ENCODE measurements around the gene GJC3. TPM values are rescaled to one million over a fixed set of nuclear protein-coding genes. Genes with fewer than 3 reads are reported as not detected.
"Not testable (repeated sequence)": the region's sequence is repeated elsewhere in the genome, so short reads cannot be mapped to it uniquely, and the experiment has no call there.

GJC3 gene
- total and polyA plus RNA-seq, 3 donors from 2014 or later: 0.43 to 0.79 (median 0.71) TPM

DNA sequence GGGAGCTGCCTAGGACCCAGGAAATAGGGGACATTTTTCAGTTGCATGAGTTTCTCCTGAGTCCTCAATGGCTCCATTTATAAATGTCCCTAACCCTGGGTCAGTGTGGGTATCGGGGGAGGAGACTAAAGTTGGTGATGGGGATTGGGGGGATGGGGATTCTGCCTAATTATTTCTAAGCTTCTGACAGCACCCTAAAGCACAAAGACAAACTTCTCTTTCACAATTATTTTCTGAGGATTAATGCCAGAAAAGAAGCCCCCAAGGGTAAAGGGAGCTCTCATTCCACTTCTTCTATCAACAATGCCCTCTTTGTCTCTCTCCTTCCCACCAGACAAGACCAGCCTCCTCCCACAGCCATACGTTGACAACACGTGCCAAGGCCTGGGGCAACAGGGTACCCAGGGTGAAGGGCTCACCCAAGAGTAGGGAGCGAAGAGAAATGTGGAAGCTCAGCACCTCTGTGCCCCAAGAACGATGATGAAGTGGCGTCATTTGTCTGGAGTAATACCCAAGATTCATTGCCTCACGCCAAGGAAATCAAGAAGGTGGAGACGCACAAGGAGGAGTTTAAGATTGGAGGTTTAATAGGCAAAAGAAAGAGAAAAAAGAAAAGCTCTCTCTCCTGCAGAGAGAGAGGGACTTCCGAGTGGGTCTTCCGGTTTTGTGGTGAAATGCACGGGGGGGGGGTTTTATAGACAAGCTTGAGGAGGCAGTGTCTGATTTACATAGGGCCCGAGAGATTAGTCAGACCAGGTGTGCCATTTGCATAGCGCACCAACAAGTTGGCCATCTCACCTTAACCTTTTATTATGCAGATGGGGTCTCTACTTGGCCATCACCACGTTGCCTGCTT is 14.4 kb upstream of the GJC3 start:
- H3K9me3 ChIP-seq: no peaks in the 10 kb centered on the region
- no peak for DNase-seq
- 29 to 33% methylated on average over 14 of the region's 14 CpGs for WGBS, 2 donors
- no peak overlapping the region for H3K4me3 ChIP-seq
- H3K36me3 ChIP-seq (ENCODE audit: low read depth, missing control alignments): no peaks in the 10 kb centered on the region
- H3K27me3 ChIP-seq: no peaks in the 10 kb centered on the region
- no peak overlapping the region for H3K27ac ChIP-seq
- no peak for TF ChIP-seq POLR2A (IDR thresholded peaks at IDR 0.05)
- TF ChIP-seq, protein P1, sequence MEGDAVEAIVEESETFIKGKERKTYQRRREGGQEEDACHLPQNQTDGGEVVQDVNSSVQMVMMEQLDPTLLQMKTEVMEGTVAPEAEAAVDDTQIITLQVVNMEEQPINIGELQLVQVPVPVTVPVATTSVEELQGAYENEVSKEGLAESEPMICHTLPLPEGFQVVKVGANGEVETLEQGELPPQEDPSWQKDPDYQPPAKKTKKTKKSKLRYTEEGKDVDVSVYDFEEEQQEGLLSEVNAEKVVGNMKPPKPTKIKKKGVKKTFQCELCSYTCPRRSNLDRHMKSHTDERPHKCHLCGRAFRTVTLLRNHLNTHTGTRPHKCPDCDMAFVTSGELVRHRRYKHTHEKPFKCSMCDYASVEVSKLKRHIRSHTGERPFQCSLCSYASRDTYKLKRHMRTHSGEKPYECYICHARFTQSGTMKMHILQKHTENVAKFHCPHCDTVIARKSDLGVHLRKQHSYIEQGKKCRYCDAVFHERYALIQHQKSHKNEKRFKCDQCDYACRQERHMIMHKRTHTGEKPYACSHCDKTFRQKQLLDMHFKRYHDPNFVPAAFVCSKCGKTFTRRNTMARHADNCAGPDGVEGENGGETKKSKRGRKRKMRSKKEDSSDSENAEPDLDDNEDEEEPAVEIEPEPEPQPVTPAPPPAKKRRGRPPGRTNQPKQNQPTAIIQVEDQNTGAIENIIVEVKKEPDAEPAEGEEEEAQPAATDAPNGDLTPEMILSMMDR (IDR thresholded peaks at IDR 0.05): no peak
- intact Hi-C loops (cut with DNase I; ENCODE audit: low total_unique reads): no loop called here
- no peaks in the 10 kb centered on the region for H3K4me1 ChIP-seq

DNA sequence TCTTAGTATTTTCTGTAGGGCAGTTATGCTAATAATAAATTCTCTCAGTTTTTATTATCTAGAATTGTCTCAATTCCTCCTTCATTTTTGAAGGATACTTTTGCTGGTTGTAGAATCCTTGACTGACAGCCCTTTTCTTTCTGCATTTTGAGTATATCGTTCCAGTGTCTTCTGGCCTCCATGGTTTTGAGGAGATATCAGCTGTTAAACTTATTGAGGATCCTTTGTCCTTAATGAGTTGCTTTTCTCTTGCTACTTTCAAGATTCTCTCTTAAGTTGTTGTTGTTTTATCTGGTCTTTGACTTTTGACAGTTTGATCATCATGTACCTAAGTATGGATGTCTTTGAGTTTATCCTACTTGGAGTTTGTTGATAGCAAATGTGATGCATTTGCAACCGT is 8.9 kb upstream of the GJC3 start:
- H3K27ac ChIP-seq: no peak overlapping the region
- DNase-seq: no peak
- intact Hi-C loops (cut with DNase I; ENCODE audit: low total_unique reads): no loop called here
- TF ChIP-seq, protein P1 (IDR thresholded peaks at IDR 0.05): no peak
- TF ChIP-seq POLR2A (IDR thresholded peaks at IDR 0.05): no peak
- 88 to 96% methylated on average over 2 of the region's 2 CpGs for WGBS, 2 donors
- no peak overlapping the region for H3K4me3 ChIP-seq
- H3K27me3 ChIP-seq: no peaks in the 10 kb centered on the region
- no peaks in the 10 kb centered on the region for H3K4me1 ChIP-seq
- H3K9me3 ChIP-seq: no peaks in the 10 kb centered on the region
- no peaks in the 10 kb centered on the region for H3K36me3 ChIP-seq (ENCODE audit: low read depth, missing control alignments)

DNA sequence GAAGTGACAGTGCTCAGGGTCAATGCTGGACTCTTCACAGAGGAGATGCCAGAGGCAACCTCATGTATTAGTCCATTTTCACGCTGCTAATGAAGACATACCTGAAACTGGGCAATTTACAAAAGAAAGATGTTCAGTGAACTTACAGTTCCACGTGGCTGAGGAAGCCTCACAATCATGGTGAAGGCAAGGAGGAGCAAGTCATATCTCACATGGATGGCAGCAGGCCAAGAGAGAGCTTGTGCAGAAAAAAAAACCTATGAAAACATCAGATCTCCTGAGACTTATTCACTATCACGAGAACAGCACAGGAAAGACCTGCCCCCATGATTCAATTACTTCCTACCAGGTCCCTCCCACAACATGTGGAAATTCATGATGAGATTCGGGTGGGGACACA is 5.6 kb upstream of the GJC3 start:
- H3K4me1 ChIP-seq; H3K27me3 ChIP-seq; H3K9me3 ChIP-seq; H3K27ac ChIP-seq; intact Hi-C loops (cut with DNase I; ENCODE audit: low total_unique reads); H3K4me3 ChIP-seq; H3K36me3 ChIP-seq (ENCODE audit: low read depth, missing control alignments); DNase-seq: not testable (repeated sequence)
- WGBS, 2 donors: 46 to 53% methylated on average over 4 of the region's 4 CpGs

DNA sequence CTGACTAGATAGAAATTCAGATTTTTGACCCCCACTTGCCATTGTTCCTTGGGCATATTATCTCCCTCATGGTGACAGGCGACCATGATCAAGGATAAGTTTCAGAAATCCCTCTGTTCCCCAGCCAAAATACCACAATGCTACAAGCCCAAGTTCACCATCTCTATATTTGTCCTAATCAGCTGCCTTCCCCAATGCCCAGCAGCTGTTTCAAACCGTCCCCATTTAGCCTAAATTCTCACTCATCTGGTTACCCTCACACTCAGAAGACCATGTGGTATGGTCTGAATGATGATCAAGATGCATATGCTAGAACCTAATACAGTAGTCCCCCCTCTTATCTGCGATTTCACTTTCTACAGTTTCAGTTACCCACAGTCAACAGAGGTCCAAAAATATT is 956 bp upstream of the GJC3 start:
- DNase-seq: no peak
- 86 to 88% methylated on average over 3 of the region's 3 CpGs for WGBS, 2 donors
- Histone ChIP-seq H3K36me3 (ENCODE audit: low read depth, missing control alignments) (no peaks in the 10 kb centered on the region), H3K27me3 (no peaks in the 10 kb centered on the region), H3K4me1 (no peaks in the 10 kb centered on the region), H3K4me3 (no peak overlapping the region), H3K9me3 (no peaks in the 10 kb centered on the region), H3K27ac (no peak overlapping the region)
- TF ChIP-seq POLR2A (IDR thresholded peaks at IDR 0.05): no peak
- TF ChIP-seq, protein P1 (IDR thresholded peaks at IDR 0.05): no peak
- intact Hi-C loops (cut with DNase I; ENCODE audit: low total_unique reads): no loop called here

DNA sequence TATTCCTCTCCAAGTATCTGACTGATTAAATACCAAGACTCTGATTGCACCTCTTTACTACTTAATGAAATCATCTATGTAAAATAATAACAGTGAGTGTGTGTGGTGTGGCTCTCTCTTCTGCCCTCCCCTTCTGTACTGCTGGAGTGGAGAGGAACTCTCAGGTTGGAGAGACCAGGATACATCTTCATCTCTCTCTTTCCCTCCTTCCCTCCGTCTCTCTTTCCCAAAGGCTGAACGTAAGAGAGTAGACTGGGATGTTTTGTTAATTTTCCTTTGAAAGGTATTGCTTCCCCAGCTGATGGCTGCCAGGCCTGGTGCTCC is 272 bp upstream of the GJC3 start:
- H3K27ac ChIP-seq: no peak overlapping the region

More for the DNA sequence above, 272 bp upstream of the GJC3 start:
- H3K4me3 ChIP-seq: no peak overlapping the region
- H3K4me1 ChIP-seq: no peaks in the 10 kb centered on the region
- no peaks in the 10 kb centered on the region for H3K9me3 ChIP-seq
- no peak for DNase-seq
- WGBS, 2 donors: 20 to 23% methylated on average over 2 of the region's 2 CpGs
- no peaks in the 10 kb centered on the region for H3K36me3 ChIP-seq (ENCODE audit: low read depth, missing control alignments)
- intact Hi-C loops (cut with DNase I; ENCODE audit: low total_unique reads): no loop called here
- no peaks in the 10 kb centered on the region for H3K27me3 ChIP-seq
- TF ChIP-seq, protein P1 (IDR thresholded peaks at IDR 0.05): no peak
- TF ChIP-seq POLR2A (IDR thresholded peaks at IDR 0.05): no peak
